Measurements from ENCODE around the gene KRT31. TPM values are rescaled to one million over a fixed set of nuclear protein-coding genes. Genes with fewer than 3 reads are reported as not detected.

KRT31 gene
- total RNA-seq = not detected in 2 replicates
- long read RNA-seq = 0 reads

GRCh38 chr17:41396996-41397660 lies at the start of gene KRT31:
TSS of gene KRT31 (minus strand) at chr17:41397608. CDS start at chr17:41397539, 69 bp downstream.
- Mint-ChIP-seq H3K4me3 (no peak within 1 kb of the TSS), H3K9me3 (no peaks in the 10 kb centered on the region), H3K36me3 (ENCODE audit: low read depth) (no peaks in the 10 kb centered on the region), H3K27me3 (ENCODE audit: low read depth) (no peaks in the 10 kb centered on the region), H3K27ac (ENCODE audit: unreplicated experiment) (no peak within 1 kb of the TSS), H3K4me1 (peaks cover 17% of the 10 kb centered on the region)
- TF ChIP-seq, protein P1, sequence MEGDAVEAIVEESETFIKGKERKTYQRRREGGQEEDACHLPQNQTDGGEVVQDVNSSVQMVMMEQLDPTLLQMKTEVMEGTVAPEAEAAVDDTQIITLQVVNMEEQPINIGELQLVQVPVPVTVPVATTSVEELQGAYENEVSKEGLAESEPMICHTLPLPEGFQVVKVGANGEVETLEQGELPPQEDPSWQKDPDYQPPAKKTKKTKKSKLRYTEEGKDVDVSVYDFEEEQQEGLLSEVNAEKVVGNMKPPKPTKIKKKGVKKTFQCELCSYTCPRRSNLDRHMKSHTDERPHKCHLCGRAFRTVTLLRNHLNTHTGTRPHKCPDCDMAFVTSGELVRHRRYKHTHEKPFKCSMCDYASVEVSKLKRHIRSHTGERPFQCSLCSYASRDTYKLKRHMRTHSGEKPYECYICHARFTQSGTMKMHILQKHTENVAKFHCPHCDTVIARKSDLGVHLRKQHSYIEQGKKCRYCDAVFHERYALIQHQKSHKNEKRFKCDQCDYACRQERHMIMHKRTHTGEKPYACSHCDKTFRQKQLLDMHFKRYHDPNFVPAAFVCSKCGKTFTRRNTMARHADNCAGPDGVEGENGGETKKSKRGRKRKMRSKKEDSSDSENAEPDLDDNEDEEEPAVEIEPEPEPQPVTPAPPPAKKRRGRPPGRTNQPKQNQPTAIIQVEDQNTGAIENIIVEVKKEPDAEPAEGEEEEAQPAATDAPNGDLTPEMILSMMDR (conservative IDR thresholded peaks at IDR 0.05) = no peak
- no peak for DNase-seq (ENCODE audit: low read depth, low spot score)

DNA sequence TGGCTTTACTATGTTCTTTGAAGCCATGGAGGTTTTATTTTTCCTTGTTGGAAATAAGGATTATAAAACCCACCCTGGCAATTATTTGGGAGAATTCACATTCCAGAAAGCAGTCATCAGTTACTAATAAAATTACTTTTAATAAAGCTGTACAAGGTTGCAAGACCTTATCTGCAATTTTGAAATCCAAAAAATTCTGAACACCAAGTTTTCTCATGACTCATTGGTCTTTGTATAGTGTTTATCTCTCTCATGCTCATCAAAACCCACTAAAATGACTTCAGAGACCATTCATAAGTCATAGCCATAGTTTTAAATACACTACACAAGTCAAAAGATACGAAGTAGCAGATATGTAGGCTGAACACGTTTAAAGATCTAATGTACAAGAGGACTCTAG lies 49.4 kb upstream of the KRT31 start:
- Mint-ChIP-seq H3K36me3 (ENCODE audit: low read depth) (peaks cover 4% of the 10 kb centered on the region), H3K27me3 (ENCODE audit: low read depth) (peaks cover 6% of the 10 kb centered on the region), H3K4me1 (peaks cover 8% of the 10 kb centered on the region), H3K4me3 (no peak overlapping the region), H3K27ac (ENCODE audit: unreplicated experiment) (no peak overlapping the region), H3K9me3 (peaks cover 9% of the 10 kb centered on the region)
- no peak for DNase-seq (ENCODE audit: low read depth, low spot score)
- TF ChIP-seq, protein P1 (conservative IDR thresholded peaks at IDR 0.05) = no peak

DNA sequence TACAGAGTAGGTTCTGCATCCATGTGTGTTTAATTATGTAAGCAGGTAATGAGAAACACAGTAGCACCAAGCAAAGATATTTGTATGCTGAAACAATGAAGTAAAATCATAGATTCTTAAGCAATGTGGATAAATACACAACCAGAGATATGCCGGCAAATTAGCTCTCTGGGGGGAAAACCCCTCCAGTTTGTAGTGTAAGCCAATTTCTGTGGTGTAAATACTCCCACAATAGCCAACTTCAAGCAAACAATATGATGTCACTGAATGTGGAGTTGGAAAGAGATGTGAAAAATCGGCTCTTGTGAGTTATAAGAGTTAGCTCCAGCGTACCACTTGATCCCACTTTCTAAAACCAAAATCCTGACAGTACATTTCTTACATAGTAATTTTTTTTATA lies 47.2 kb upstream of the KRT31 start:
- TF ChIP-seq, protein P1 (conservative IDR thresholded peaks at IDR 0.05) = no peak
- Mint-ChIP-seq H3K4me3 (no peak overlapping the region), H3K36me3 (ENCODE audit: low read depth) (no peaks in the 10 kb centered on the region), H3K9me3 (peaks cover 3% of the 10 kb centered on the region), H3K4me1 (peaks cover 8% of the 10 kb centered on the region), H3K27ac (ENCODE audit: unreplicated experiment) (peak overlapping the region; percentile 84), H3K27me3 (ENCODE audit: low read depth) (no peaks in the 10 kb centered on the region)
- no peak for DNase-seq (ENCODE audit: low read depth, low spot score)

GRCh38 chr17:41444186-41444585 lies 46.8 kb upstream of the KRT31 start:
- H3K36me3 Mint-ChIP-seq (ENCODE audit: low read depth) = no peaks in the 10 kb centered on the region
- no peaks in the 10 kb centered on the region for H3K27me3 Mint-ChIP-seq (ENCODE audit: low read depth)
- no peak overlapping the region for H3K4me3 Mint-ChIP-seq
- TF ChIP-seq, protein P1 (conservative IDR thresholded peaks at IDR 0.05) = no peak
- H3K4me1 Mint-ChIP-seq = peaks cover 8% of the 10 kb centered on the region
- peaks cover 3% of the 10 kb centered on the region for H3K9me3 Mint-ChIP-seq
- H3K27ac Mint-ChIP-seq (ENCODE audit: unreplicated experiment) = peak overlapping the region; percentile 84
- DNase-seq (ENCODE audit: low read depth, low spot score) = no peak

DNA sequence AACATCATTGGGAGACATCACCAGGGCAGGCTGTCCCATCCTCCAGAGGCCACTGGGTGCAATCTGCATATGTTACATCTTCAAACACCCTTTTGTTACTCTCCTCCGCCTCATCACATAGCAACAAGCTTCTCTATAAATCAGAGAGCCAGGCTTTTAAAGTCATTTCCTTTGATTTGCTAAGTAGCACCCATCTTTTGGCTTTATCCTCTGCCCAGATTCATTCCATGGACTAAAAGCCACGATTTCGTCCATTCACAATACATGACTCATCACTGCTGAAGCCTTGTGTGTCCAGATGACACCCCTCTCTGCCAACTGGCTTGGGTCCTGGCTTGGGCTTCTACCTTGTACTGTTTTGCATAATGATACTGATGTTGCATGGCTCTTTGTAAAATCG lies 45.3 kb upstream of the KRT31 start:
- Mint-ChIP-seq H3K27me3 (ENCODE audit: low read depth) (no peaks in the 10 kb centered on the region), H3K27ac (ENCODE audit: unreplicated experiment) (no peak overlapping the region), H3K9me3 (peaks cover 3% of the 10 kb centered on the region), H3K4me1 (peaks cover 8% of the 10 kb centered on the region), H3K36me3 (ENCODE audit: low read depth) (no peaks in the 10 kb centered on the region), H3K4me3 (no peak overlapping the region)
- TF ChIP-seq, protein P1 (conservative IDR thresholded peaks at IDR 0.05) = no peak
- no peak for DNase-seq (ENCODE audit: low read depth, low spot score)

Measured in neural crest cell (in vitro differentiated cells).